Testis (tissue), 3 donors: ENCODE measurements around the gene ZNF20. TPM values are rescaled to one million over a fixed set of nuclear protein-coding genes. Genes with fewer than 3 reads are reported as not detected.

Experiments
- DNase-seq: peaks from one replicate; pipeline ENCODE4 v3.0.0-alpha.2; 2019
- H3K27ac ChIP-seq, 2 donors: fragments of 200-600 bp; sonication (generic); one replicate each; pipeline ENCODE4 v1.5.1; 2019
- H3K27me3 ChIP-seq: fragments of 200-600 bp; sonication (generic); one replicate; pipeline ENCODE4 v1.5.1; 2019
- H3K36me3 ChIP-seq: fragments of 200-600 bp; sonication (generic); one replicate; pipeline ENCODE4 v1.5.1; 2017; ENCODE audit warnings: low read depth; ENCODE audit errors: missing control alignments
- H3K4me1 ChIP-seq: fragments of 200-600 bp; sonication (generic); one replicate; pipeline ENCODE4 v1.5.1; 2019
- H3K4me3 ChIP-seq, 2 donors: fragments of 200-600 bp; sonication (generic); one replicate each; pipeline ENCODE4 v1.5.1; 2017 to 2019
- H3K9me3 ChIP-seq: fragments of 200-600 bp; sonication (generic); one replicate; pipeline ENCODE4 v1.5.1; 2017
- POLR2A ChIP-seq: fragments of 450-650 bp; IDR thresholded peaks from one replicate; pipeline ENCODE4 v1.6.1; 2017; ENCODE audit warnings: antibody characterized with exemption, mild to moderate bottlenecking, moderate library complexity
- WGBS, 2 donors: methylation state at CpG; one replicate each; pipeline ENCODE4 v1.1.5; 2018; 5-methylcytosine and 5-hydroxymethylcytosine counted together
- intact Hi-C: fragments of 100-400 bp; cut with DNase I; formaldehyde crosslinking; loops from one replicate; pipeline ENCODE4 v1.15.1; 2023; ENCODE audit warnings: low total_unique reads
- polyA plus RNA-seq: library from polyadenylated mRNA; stranded (reverse); fragments of 350-450 nt; fragmentation: Illumina TruSeq; extraction: RNeasy Lipid Tissue Mini Kit (QIAGEN cat#74804); gene quantifications from one replicate; pipeline ENCODE4 v1.2.3, GENCODE V29; 2014; ENCODE audit warnings: low read depth, low replicate concordance; ENCODE audit not compliant: insufficient read depth
- total RNA-seq, 2 donors: library from RNA; depleted of rRNA; stranded (reverse); fragments of >200 nt; gene quantifications; one replicate each; pipeline ENCODE4 v1.2.3, GENCODE V29; 2016
- TF ChIP-seq, protein P1 (sequence below), 3 experiments: fragments of 450-650 bp in 2 of 3; fragments of 200-600 bp in 1 of 3; sonication (generic) in 1 of 3; IDR thresholded peaks; one replicate each; pipeline ENCODE4 v1.5.1; 2016 to 2019; ENCODE audit warnings: antibody characterized with exemption in 3 of 3, mild to moderate bottlenecking in 2 of 3, moderate library complexity in 1 of 3

The ZNF20 gene
- total and polyA plus RNA-seq, 3 donors from 2014 or later, result 7.5 to 10.9 (median 8.9) TPM

DNA sequence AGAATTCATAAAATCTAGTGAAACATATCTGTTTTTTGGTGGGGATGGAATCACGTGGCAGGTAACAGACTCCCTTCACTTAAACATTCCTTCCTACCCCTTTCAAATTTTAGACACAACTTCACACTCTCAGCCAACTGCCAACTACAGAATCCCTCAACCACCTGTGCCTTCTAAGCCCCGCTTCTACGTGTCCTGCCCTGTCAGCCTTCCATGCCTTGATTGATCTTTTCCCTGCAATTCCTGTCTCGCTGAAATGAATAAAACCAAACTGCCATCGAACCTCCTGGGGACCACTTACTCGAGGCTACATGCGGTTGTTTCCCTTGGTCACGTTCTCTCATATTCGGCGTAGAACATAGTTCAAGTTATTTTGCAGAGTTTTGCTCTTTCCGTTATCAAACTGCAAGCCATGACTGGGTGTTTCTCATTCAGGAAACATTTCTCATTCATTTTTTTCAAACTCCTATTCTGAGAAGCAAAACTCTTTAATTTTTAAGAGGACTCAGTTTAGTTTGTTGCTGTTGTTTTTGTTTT is 15.2 kb upstream of the ZNF20 start:
- intact Hi-C loops, result no loop called here
- H3K4me1 ChIP-seq, result peaks cover 11% of the 10 kb centered on the region
- peak overlapping the region; percentile 78 to 79 for H3K4me3 ChIP-seq
- no peak for DNase-seq
- H3K9me3 ChIP-seq, result no peaks in the 10 kb centered on the region
- H3K27me3 ChIP-seq, result no peaks in the 10 kb centered on the region
- no peak for TF ChIP-seq POLR2A
- TF ChIP-seq, protein P1, sequence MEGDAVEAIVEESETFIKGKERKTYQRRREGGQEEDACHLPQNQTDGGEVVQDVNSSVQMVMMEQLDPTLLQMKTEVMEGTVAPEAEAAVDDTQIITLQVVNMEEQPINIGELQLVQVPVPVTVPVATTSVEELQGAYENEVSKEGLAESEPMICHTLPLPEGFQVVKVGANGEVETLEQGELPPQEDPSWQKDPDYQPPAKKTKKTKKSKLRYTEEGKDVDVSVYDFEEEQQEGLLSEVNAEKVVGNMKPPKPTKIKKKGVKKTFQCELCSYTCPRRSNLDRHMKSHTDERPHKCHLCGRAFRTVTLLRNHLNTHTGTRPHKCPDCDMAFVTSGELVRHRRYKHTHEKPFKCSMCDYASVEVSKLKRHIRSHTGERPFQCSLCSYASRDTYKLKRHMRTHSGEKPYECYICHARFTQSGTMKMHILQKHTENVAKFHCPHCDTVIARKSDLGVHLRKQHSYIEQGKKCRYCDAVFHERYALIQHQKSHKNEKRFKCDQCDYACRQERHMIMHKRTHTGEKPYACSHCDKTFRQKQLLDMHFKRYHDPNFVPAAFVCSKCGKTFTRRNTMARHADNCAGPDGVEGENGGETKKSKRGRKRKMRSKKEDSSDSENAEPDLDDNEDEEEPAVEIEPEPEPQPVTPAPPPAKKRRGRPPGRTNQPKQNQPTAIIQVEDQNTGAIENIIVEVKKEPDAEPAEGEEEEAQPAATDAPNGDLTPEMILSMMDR (IDR thresholded peaks at IDR 0.05), result no peak
- WGBS, 2 donors, result 16% methylated on average over 11 of the region's 11 CpGs
- H3K27ac ChIP-seq, result peak overlapping the region; percentile 53 to 77
- H3K36me3 ChIP-seq, result no peaks in the 10 kb centered on the region

DNA sequence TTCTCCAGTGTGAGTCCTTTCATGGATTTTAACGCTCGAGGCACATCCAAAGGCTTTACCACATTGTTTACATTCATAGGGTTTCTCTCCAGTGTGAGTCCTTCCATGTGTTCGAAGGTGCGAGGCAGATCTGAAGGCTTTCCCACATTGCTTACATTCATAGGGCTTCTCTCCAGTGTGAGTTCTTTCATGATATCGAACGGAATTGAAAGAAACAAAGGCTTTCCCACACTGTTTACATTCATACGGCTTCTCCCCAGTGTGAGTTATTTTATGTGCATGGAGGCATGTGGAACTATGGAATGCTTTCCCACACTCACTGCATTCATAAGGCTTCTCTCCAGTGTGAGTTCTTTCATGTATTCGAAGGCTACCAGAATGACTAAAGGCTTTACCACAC is 5.2 kb upstream of the ZNF20 start:
- 97 to 99% methylated on average over 8 of the region's 8 CpGs for WGBS, 2 donors
- DNase-seq, result no peak
- no peaks in the 10 kb centered on the region for H3K9me3 ChIP-seq
- intact Hi-C loops, result no loop called here
- no peaks in the 10 kb centered on the region for H3K36me3 ChIP-seq
- TF ChIP-seq, protein P1 (IDR thresholded peaks at IDR 0.05), result no peak
- no peak for TF ChIP-seq POLR2A
- H3K27me3 ChIP-seq, result no peaks in the 10 kb centered on the region
- H3K27ac ChIP-seq, result no peak overlapping the region
- no peak overlapping the region for H3K4me3 ChIP-seq
- H3K4me1 ChIP-seq, result peaks cover 10% of the 10 kb centered on the region

DNA sequence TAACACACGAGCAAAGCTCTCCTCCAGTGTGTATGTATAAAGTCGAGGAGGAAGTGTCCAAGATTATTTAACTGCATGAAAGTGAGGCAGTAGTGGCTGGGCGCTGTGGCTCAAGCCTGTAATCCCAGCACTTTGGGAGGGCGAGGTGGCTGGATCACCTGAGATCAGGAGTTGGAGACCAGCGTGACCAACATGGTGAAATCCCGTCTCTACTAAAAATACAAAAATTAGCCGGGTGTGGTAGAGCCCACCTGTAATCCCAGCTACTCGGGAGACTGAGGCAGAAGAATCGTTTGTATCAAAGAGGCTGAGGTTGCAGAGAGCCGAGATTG is 1.2 kb upstream of the ZNF20 start:
- Histone ChIP-seq H3K4me3 (no peak overlapping the region), H3K9me3 (no peaks in the 10 kb centered on the region), H3K36me3 (no peaks in the 10 kb centered on the region), H3K27ac (no peak overlapping the region), H3K27me3 (no peaks in the 10 kb centered on the region), H3K4me1 (peaks cover 13% of the 10 kb centered on the region)
- TF ChIP-seq, protein P1 (IDR thresholded peaks at IDR 0.05), result no peak
- TF ChIP-seq POLR2A, result no peak
- no peak for DNase-seq
- WGBS, 2 donors, result 41 to 52% methylated on average over 10 of the region's 10 CpGs
- intact Hi-C loops, result no loop called here

DNA sequence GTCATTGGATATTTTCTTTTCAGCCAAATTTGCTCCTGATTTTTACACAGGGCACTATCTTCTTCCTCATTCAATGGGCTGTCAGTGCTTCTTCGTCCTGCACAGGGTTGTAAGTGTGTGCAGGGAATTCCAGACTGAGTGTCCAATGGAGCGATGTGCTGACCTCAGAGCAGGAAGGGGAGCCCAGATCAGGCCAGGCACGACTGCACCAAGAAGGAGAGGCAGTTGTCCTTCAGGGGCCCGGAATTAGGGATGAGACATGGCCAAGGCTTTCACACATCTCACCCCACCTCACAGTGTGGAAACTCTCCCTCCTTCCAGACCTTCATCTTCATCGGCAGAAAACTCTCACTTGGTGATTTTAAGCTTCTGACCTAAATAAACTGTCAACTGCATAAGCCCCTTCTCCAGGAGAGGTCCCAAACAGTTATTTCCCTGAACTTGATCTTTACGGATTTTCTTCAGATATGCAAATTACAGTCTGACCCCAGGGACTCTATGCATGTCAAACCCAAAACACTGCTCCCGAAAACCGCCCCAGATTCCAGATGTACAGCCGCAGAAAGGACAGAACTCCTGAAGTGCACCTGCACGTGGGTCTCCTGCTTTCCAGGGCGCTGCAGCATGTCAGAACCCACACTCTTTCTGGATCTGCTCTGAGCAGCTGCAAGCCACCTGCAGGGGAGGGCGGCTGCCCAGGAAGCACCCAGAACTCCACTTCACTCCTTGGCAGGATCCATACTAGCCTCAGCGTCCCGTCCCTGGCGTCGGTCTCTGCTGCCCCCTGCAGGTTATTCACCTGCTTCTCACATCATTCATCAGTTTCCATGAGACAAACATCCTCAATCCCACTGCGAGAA is 625 bp upstream of the ZNF20 start:
- Histone ChIP-seq H3K27me3 (no peaks in the 10 kb centered on the region), H3K27ac (peak overlapping the region; percentile 63 to 87), H3K9me3 (no peaks in the 10 kb centered on the region), H3K4me1 (peaks cover 13% of the 10 kb centered on the region), H3K36me3 (no peaks in the 10 kb centered on the region), H3K4me3 (peak overlapping the region; percentile 79 to 95)
- WGBS, 2 donors, result 5 to 11% methylated on average over 16 to 17 of the region's 17 CpGs
- TF ChIP-seq, protein P1 (IDR thresholded peaks at IDR 0.05), result peak; percentile 86 to 90 (median 87)
- TF ChIP-seq POLR2A, result no peak
- intact Hi-C loops, result no loop called here
- DNase-seq, result peak; percentile 90
